RWPE1 (cell line): ENCODE measurements around the gene IZUMO4.
A peak's percentile ranks its signal among the peaks of the same experiment; 100 is the strongest.

ENCODE experiments used
- CTCF ChIA-PET: fragments of 350-600 bp; sonication (Branson Sonifier 250); formaldehyde crosslinking; extraction: SDS; loops from one replicate; lab custom pipeline; 2021; lab: Yijun Ruan, JAX
- POLR2A ChIA-PET: fragments of 400-600 bp; formaldehyde crosslinking; extraction: SDS; loops from one replicate; lab custom pipeline; 2020; ENCODE audit warnings: antibody characterized with exemption; ENCODE audit not compliant: low non-redundant PET; lab: Yijun Ruan, JAX
- DNase-seq: peaks from one replicate; pipeline ENCODE4 v3.0.0; 2012; ENCODE audit warnings: low spot score
- H3K27ac ChIP-seq: fragments of 450-650 bp; 2 replicates; pipeline ENCODE4 v1.5.1; 2017
- CTCF ChIP-seq: fragments of 450-650 bp; conservative IDR thresholded peaks from 2 replicates; pipeline ENCODE4 v1.5.1; 2017; ENCODE audit warnings: low read depth, mild to moderate bottlenecking

Gene IZUMO4

GRCh38 chr19:2118438-2118837 is 21.7 kb downstream of the IZUMO4 start:
- H3K27ac ChIP-seq: no peak overlapping the region
- POLR2A ChIA-PET: no interaction called here
- CTCF ChIA-PET: no interaction called here
- DNase-seq: no peak
- no peak for TF ChIP-seq CTCF

DNA sequence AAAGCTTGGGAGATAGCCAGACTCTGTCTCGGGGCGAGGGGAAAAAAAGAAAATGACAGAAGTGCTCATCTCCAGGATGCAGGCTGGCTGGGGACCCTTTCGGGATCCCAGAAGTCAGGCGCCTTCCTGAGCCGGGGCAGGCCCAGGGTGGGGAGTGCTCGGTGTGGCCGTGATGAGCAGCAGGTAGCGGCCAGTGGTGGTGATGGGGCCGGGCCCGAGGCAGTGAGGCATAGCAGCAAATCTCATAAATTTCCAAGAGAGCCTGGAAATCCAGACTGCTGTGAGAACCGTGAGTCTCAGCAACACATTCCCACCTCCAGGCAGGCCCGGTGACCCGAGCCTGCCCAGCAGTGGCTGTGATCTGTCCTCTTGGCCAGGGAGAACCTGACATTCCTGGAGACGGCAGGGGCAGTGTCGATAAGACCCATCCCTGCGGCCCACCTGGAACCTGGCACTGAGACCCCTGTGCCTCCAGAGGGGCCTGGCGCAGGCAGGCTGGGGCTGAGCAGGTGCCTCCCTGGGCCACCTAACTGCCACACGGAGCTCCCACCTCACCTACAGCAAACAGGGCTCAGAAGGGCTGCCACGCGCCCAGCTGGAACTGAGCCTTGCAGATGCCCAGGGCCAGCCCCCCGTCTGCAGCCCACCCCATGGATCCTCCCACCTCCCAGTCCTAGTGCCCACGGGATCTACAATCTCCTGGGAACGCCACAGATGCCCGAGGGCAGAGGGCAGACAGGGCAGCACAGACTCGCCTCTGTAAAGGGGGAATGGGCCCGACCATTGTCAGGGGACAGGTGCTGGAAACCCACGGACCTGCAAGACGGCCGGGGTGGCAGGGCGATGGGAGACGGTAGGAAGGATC is 23.4 kb downstream of the IZUMO4 start:
- CTCF ChIA-PET: no interaction called here
- POLR2A ChIA-PET: no interaction called here

GRCh38 chr19:2120821-2121220 is 24.1 kb downstream of the IZUMO4 start:
- POLR2A ChIA-PET: no interaction called here
- no peak for TF ChIP-seq CTCF
- H3K27ac ChIP-seq: no peak overlapping the region
- no peak for DNase-seq
- CTCF ChIA-PET: interaction anchor here (0.7 kb wide), 1 partner anchor 9 kb away, joined by 3 read pairs; no protein-coding TSS in a partner anchor

More for the DNA sequence above, 23.4 kb downstream of the IZUMO4 start:
- TF ChIP-seq CTCF: no peak
- no peak for DNase-seq
- H3K27ac ChIP-seq: peak overlapping the region; percentile 6; the same call in 1 of the 2 replicates

- no peak for DNase-seq
- ChIA-PET POLR2A (interaction anchor here (0.6 kb wide), 1 partner anchor 305 kb away, joined by 3 read pairs; no protein-coding TSS in a partner anchor), CTCF (interaction anchor here (0.7 kb wide), 1 partner anchor 8 kb away, joined by 3 read pairs; no protein-coding TSS in a partner anchor)
- no peak for TF ChIP-seq CTCF
- no peak overlapping the region for H3K27ac ChIP-seq
Observed at GRCh38 chr19:2121416-2122051, 24.8 kb downstream of the IZUMO4 start.

- ChIA-PET POLR2A (no interaction called here), CTCF (no interaction called here)
- no peak overlapping the region for H3K27ac ChIP-seq
- DNase-seq: no peak
- no peak for TF ChIP-seq CTCF
Observed at GRCh38 chr19:2122251-2122650, 25.5 kb downstream of the IZUMO4 start.

DNA sequence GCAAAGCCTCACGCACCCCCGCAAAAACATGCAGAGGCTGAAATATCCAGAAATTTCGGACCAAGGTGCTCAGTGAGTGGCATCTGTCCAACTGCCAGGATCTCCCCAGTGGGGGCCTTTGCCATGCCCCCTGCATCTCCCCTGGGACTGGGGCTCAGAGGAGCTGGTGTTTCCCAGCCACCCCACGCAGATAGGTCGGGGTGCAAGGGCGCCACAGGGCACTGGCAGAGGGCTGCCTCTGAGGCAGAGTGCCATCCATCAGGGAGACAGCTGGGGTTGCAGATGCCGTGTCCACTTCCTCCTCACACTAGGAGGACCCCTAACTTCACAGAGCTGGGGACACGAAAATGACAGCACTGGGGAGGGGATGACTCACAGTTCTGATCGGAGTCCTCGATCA is 26.3 kb downstream of the IZUMO4 start:
- ChIA-PET CTCF (no interaction called here), POLR2A (no interaction called here)
- TF ChIP-seq CTCF: no peak
- no peak overlapping the region for H3K27ac ChIP-seq
- no peak for DNase-seq
